Hypothalamus (tissue), 51 donors: ENCODE measurements around the gene GJC3.
"Not testable (repeated sequence)": the region's sequence is repeated elsewhere in the genome, so short reads cannot be mapped to it uniquely, and the experiment has no call there.

Experiments
- DNase-seq, 51 donors: peaks; one replicate each; lab custom pipeline; 2025; lab: John Stamatoyannopoulos, UW

GJC3 gene

DNA sequence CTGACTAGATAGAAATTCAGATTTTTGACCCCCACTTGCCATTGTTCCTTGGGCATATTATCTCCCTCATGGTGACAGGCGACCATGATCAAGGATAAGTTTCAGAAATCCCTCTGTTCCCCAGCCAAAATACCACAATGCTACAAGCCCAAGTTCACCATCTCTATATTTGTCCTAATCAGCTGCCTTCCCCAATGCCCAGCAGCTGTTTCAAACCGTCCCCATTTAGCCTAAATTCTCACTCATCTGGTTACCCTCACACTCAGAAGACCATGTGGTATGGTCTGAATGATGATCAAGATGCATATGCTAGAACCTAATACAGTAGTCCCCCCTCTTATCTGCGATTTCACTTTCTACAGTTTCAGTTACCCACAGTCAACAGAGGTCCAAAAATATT, 956 bp upstream of the GJC3 start:
- DNase-seq, result no peak

DNA sequence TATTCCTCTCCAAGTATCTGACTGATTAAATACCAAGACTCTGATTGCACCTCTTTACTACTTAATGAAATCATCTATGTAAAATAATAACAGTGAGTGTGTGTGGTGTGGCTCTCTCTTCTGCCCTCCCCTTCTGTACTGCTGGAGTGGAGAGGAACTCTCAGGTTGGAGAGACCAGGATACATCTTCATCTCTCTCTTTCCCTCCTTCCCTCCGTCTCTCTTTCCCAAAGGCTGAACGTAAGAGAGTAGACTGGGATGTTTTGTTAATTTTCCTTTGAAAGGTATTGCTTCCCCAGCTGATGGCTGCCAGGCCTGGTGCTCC, 272 bp upstream of the GJC3 start:
- no peak for DNase-seq

GRCh38 chr7:99928188-99928587, 1.2 kb downstream of the GJC3 start:
- no peak for DNase-seq

GRCh38 chr7:99927536-99927935, 1.9 kb downstream of the GJC3 start:
- DNase-seq, result no peak

GRCh38 chr7:99926321-99926720, 3.1 kb downstream of the GJC3 start:
- no peak for DNase-seq

GRCh38 chr7:99923200-99923599, 6.2 kb downstream of the GJC3 start:
- no peak for DNase-seq

DNA sequence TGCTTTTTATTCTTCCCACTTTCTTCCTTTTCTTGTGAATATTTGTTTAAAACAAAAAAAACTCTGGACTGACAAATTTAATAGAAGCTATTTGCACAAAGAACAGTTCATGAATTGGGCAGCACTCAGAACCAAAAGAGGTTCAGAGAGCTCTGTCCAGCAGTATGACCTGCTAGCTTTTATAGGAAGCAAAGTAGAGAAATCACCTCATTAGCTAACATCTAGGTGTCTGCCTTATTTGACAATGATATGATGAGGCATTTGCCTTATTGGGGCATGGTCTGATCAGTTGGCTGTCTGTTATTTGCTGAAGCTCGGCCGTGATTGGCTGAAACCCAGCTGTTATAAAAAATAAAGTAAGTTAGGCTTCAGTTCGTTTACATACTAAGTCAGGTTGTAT, 9.3 kb downstream of the GJC3 start:
- DNase-seq, result no peak

DNA sequence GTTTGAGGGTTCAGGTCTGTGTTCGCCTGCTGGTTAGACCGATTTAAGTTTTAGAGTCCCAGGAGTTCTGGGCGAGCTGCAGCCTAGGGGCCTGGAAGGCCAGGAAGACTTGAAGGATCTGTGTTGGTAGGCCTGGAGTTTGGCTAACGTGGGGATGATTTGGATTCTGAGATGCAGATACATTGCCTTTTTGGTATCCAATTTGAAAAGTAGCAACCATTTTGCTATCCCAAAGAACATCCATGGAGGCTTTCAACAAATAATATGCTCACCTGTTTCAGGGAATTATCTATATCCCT, 9.7 kb downstream of the GJC3 start:
- DNase-seq, result no peak

DNA sequence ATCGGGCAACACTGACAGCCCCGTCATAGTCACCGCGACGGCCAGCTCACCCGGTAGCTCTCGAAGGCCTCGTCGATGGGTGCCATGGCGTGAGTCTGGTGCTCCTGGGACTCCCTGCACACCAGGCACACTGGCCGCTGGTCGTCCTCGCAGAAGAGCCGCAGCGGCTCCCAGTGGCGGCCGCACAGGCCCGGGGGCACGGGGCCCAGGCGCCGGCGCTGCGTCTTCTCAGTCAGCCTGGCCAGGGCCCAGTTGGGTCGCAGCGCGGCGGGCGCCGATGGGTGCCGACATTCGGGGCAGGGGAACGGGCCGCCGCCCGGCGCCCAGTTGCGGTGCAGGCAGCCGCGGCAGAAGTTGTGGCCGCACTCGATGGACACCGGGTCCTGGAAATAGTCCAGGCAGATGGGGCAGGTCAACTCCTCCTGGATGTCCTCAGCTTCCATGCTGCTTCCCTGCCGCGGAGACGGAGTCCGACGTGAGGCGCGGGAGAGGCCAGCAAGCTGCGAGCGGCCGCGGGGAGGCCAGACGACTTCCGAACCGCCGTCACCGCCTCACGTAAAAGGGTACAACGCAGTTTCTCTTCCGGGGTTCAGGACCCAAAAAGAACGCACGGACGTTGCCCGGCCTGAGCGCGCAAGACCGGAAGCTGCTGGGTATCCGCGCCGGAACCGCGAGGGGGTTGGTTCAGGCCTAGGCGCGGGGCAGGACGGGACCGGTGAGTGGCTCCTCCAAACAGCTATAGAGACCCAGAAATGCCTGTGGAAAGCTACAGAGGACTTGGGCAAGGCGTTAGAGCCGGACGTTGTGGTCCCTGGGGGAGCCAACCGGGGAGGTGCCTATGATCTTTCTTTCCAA, 10.2 kb downstream of the GJC3 start, which contains the start of gene TRIM4:
Gene TRIM4 (minus strand): TSS at position 572 of the 855 bp plus-strand sequence. CDS start 129 bp downstream, at position 443.
- peak; percentile 34 to 95 (median 87) for DNase-seq

- DNase-seq, result no peak
These were observed 18.4 kb downstream of the GJC3 start for GRCh38 chr7:99910976-99911375.

DNA sequence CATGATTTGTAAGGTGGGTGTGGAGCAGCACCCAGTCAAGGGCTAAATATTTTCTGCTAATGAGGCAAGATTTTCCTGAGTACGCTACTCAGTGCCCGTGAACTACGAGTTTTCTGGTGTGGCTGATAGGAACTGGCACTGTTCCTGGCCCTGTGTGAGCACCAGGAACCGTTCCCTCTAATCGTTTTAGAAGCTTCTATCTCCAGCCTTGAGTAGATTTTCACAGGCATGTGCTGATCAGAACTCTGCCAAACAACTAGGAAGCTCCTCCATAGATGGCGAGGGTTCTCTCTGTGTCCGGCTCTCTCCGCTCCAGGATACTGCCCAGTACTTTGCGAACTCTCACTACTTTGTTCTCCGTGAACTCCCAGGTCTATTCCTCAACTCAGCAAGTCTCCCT, 27.8 kb downstream of the GJC3 start:
- no peak for DNase-seq

GRCh38 chr7:99899830-99900519, 29.4 kb downstream of the GJC3 start:
- DNase-seq, result no peak

DNA sequence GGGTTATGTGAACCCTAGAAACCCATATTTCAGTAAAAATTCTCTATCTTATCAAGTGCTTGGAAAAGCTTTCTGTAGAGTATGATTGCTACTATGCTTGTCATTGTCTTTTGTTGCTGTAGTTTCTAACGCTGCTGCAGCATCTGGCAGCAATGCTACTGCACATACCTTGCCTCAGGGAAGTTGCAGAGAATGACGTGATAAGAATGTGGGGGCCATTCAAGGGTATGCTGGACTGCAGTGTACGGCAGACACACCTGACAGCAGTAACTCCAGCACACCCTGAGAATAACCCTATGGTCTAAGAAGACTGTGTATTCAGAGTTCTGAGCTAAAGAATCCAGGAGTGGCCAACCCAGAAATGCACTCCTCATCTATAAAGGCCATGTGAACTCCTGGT, 30.6 kb downstream of the GJC3 start:
- DNase-seq, result no peak

DNA sequence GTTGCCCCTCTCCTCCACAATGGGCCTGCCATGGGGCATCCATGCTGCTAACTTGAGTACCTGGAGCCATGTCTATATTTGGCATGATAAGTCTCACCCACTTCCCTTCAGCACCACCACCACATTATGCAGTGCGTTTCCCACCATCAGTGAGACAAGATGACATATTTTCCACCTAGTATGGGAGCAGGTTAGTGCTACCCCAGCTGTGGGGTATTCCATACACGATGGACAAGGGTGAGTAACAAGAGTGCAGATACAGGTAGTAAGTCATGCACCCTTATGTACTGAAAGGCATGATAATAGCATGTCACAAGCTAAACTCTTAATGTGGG, 31.4 kb downstream of the GJC3 start:
- DNase-seq, result no peak

GRCh38 chr7:99897322-99898022, 31.9 kb downstream of the GJC3 start:
- no peak for DNase-seq

GRCh38 chr7:99894738-99895137, 34.7 kb downstream of the GJC3 start:
- DNase-seq, result no peak

DNA sequence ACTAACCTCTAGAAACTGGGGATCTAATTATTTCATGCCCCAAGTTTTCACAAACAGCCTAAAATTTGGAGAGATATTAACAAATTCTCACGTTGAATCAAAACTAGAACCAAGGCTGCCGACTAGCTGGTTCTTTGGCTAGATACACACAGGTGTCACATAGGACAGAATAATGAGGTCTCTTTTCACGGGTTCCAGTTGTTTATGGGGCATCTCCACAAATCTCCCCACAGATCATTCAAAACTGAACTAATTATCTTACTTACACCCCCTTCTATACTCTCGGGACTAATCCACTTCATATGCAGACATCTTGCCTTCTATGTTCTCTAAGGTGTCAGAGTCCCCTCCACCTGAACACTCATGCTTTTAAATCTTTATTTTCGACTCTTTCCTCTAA, 36.1 kb downstream of the GJC3 start:
- no peak for DNase-seq

GRCh38 chr7:99890348-99890747, 39.1 kb downstream of the GJC3 start:
- DNase-seq, result not testable (repeated sequence)

GRCh38 chr7:99888366-99888765, 41.1 kb downstream of the GJC3 start:
- not testable (repeated sequence) for DNase-seq

- no peak for DNase-seq
These were observed 48.0 kb downstream of the GJC3 start for GRCh38 chr7:99881370-99881769.

GRCh38 chr7:99876933-99877332, 52.5 kb downstream of the GJC3 start, which contains the start of gene OR2AE1:
TSS of gene OR2AE1 (minus strand) at chr7:99877033. CDS start at chr7:99877033, 0 bp downstream.
- no peak for DNase-seq

- DNase-seq, result no peak
These were observed 52.9 kb downstream of the GJC3 start for GRCh38 chr7:99876491-99876890.
